Epithelial cell of proximal tubule (primary cell): Measurements from ENCODE around the gene NDP. TPM values are rescaled to one million over a fixed set of nuclear protein-coding genes. Genes with fewer than 3 reads are reported as not detected.

Source experiments
- DNase-seq: peaks from one replicate; pipeline ENCODE4 v3.0.0-alpha.2; 2011; ENCODE audit warnings: low read depth
- H3K4me3 ChIP-seq: 2 replicates; pipeline ENCODE4 v1.5.1; 2011; ENCODE audit warnings: low read depth, mild to moderate bottlenecking, low read length
- total RNA-seq: library from RNA; depleted of rRNA; stranded (reverse); fragments of >200 nt; gene quantifications from 2 replicates; pipeline ENCODE4 v1.2.3, GENCODE V29; 2015
- TF ChIP-seq, protein P1 (sequence below): conservative IDR thresholded peaks from 2 replicates; pipeline ENCODE4 v1.5.1; 2012; ENCODE audit warnings: low read depth, mild to moderate bottlenecking, low read length

The NDP gene, protein sequence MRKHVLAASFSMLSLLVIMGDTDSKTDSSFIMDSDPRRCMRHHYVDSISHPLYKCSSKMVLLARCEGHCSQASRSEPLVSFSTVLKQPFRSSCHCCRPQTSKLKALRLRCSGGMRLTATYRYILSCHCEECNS
- not detected in 2 replicates for total RNA-seq

DNA sequence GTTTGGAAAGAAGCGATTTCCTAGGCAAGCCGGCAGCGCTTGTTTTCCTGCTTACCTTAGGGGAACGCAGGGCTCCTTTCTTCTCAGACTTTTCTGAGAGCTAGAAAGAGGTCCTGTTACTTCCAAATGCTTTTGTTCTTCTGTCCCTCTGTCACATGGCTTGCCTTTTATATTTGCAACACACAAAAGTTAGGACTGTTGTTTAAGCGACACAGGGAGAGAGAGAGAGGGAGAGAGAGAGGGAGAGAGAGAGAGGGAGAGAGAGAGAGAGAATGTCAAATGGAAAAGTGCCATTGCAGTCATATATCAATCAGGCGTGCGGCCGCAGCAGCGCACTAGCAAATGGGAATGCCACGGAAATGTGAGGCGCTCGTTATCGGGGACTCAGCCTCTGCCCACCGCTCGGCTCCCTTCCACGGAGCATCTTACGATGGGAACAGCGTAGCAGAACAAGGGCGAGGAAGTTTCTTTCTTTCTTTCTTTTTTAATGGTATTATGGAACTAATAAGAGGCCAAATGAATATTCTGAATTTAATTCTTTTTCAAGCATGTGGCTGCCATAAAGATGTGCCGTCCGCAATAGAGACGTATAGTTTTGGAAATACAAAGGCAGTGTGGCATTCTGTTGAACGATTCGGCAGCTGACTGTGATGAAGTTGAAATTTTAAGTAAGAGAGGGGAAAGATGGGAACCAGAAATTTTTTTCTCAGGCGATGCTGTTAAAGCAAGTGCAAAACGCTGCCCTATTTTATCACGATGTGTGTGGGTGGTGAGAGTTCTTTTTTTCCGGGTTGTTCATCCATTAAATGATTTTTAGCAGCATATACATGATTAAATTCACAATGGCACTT lies at the start of gene NDP:
TSS of gene NDP (minus strand) at position 142 of the 851 bp plus-strand sequence. CDS start 14,745 bp downstream, outside the sequence.
- DNase-seq = no peak
- H3K4me3 ChIP-seq = peak within 1 kb of the TSS; percentile 48
- TF ChIP-seq, protein P1, sequence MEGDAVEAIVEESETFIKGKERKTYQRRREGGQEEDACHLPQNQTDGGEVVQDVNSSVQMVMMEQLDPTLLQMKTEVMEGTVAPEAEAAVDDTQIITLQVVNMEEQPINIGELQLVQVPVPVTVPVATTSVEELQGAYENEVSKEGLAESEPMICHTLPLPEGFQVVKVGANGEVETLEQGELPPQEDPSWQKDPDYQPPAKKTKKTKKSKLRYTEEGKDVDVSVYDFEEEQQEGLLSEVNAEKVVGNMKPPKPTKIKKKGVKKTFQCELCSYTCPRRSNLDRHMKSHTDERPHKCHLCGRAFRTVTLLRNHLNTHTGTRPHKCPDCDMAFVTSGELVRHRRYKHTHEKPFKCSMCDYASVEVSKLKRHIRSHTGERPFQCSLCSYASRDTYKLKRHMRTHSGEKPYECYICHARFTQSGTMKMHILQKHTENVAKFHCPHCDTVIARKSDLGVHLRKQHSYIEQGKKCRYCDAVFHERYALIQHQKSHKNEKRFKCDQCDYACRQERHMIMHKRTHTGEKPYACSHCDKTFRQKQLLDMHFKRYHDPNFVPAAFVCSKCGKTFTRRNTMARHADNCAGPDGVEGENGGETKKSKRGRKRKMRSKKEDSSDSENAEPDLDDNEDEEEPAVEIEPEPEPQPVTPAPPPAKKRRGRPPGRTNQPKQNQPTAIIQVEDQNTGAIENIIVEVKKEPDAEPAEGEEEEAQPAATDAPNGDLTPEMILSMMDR = no peak

DNA sequence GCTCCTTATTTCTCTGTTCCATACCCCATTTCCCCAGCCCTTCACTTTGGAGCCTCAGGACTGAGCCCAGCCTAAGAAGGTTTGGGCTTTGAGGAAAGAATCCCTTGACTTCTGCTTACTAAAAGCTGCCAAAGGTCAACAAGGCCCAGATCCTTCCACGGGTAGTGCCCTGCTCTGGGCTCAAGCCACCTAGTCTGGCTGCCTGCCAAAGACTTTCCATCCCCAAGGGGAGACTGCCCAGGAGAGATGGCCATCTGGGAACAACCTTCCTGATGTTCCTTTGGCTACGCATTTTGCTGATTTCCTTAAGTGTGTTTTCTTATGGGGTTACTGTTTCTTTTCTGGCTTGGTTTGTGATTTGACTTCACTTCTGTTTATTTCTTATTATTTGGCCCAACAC lies 49.8 kb upstream of the NDP start:
- H3K4me3 ChIP-seq = no peak overlapping the region
- no peak for DNase-seq
- TF ChIP-seq, protein P1 = no peak

DNA sequence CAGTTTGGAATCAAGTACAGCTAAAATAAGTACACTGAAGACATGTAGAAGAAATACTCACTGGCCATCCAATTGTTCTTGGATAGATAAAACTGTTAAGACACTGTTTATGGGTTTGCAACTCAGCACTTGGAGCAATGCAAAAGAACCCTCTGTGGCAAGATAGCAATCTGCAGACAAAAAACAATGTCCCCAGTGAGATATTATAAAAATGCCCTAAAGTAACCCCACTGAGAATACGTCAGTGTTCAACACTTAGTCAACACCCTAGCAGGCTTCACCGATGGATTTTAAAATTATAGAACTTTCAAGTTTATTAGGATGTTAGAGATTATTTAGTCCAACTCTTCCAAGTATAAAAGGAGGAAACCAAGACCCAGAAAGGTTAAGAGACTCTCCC lies 47.5 kb upstream of the NDP start:
- TF ChIP-seq, protein P1 = no peak
- no peak for DNase-seq
- H3K4me3 ChIP-seq = no peak overlapping the region

DNA sequence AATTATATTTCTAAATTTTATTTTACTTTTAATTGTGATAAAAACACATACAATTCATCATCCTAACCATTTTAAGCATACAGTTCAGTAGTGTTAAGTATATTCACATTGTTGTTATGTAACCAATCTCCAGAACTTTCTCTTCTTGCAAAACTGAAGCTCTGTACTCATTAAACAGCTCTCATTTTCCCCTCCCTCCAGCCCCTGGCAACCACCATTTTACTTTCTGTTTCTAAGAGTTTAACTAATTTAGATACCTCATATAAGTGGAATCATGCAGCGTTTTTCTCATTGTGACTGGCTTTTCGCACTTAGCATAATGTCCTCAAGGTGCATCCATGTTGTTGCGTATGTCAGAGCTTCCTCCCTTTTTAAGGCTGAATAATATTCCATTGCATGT lies 46.7 kb upstream of the NDP start:
- no peak overlapping the region for H3K4me3 ChIP-seq
- TF ChIP-seq, protein P1 = no peak
- no peak for DNase-seq

DNA sequence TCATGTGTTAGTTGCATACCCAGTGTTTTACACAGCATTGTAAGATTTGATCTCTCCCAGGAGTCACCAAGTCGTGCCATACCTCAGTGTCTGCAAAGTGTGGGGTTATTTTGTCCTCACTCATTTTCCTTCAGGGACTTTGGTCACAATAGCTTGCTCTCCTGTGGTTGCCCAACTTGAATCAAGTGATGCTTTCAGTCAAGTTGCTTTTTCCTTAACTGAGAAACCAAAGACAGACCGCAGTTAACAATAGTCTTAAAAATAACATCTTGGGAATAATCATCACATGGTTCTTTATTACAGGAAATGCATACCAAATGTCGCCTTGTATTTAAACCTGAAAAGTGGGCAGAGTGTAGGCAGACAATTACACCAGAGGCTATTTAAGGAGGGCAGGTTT lies 44.5 kb upstream of the NDP start:
- no peak overlapping the region for H3K4me3 ChIP-seq
- no peak for DNase-seq
- TF ChIP-seq, protein P1 = no peak

DNA sequence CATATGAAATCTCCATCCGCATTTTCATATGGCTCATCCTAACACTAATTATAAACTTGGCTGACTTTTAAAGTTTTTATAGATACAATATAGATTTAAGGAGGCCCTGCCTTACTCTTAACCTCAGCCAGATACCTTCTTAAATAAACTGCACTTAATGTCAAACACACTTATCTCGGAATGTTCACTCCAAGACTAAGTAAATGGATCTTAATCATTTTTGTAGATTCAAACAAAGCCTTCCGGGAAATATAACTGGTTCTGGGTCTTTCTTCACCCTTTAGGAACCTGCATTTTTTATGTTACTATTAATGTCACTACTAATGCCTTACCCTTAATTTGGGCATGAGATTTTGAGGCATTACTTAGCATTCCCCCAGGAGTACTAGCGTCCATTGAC lies 43.7 kb upstream of the NDP start:
- TF ChIP-seq, protein P1 = no peak
- DNase-seq = no peak
- no peak overlapping the region for H3K4me3 ChIP-seq
